Natural killer cell treated with Interleukin-12 subunit alpha and Interleukin-12 subunit beta and Interleukin-15 and Interleukin-18, amount 100 ng/mL, for 72 hours (primary cell): Measurements from ENCODE around the gene GPR35. TPM values are rescaled to one million over a fixed set of nuclear protein-coding genes. Genes with fewer than 3 reads are reported as not detected.

Experiments
- ATAC-seq, 2 donors: fragments of 150-1000 bp; cut with Tn5 transposase in 1 of 2; sonication (Bioruptor Pico), chemical (Tn5 transposase) in 1 of 2; 2 replicates each; pipeline ENCODE4 v1.10.0; 2021
- DNase-seq: peaks from one replicate; pipeline ENCODE4 v3.0.0; 2022; ENCODE audit warnings: low spot score
- H3K27ac Mint-ChIP-seq, 2 donors: 1 replicate in 1 of 2; 2 replicates in 1 of 2; pipeline ENCODE4 v1.8.0; 2022; ENCODE audit warnings: mixed read lengths in 2 of 2, mild to moderate bottlenecking in 1 of 2, moderate library complexity in 1 of 2
- H3K27me3 Mint-ChIP-seq, 2 donors: 1 replicate in 1 of 2; 2 replicates in 1 of 2; pipeline ENCODE4 v1.8.0; 2022; ENCODE audit warnings: mixed read lengths in 2 of 2
- H3K36me3 Mint-ChIP-seq: one replicate; pipeline ENCODE4 v1.8.0; 2022; ENCODE audit warnings: mixed read lengths
- H3K4me1 Mint-ChIP-seq, 2 donors: 1 replicate in 1 of 2; 2 replicates in 1 of 2; pipeline ENCODE4 v1.8.0; 2022; ENCODE audit warnings: low read depth in 2 of 2, mixed read lengths in 2 of 2, mild to moderate bottlenecking in 1 of 2
- H3K4me3 Mint-ChIP-seq: one replicate; pipeline ENCODE4 v1.8.0; 2022; ENCODE audit warnings: mixed read lengths
- H3K9me3 Mint-ChIP-seq: 2 replicates; pipeline ENCODE4 v1.8.0; 2022; ENCODE audit warnings: mixed read lengths
- total RNA-seq, 2 donors: library from RNA; stranded (reverse); gene quantifications; one replicate each; pipeline ENCODE4 v1.2.3, GENCODE V29; 2022

Gene GPR35, protein sequence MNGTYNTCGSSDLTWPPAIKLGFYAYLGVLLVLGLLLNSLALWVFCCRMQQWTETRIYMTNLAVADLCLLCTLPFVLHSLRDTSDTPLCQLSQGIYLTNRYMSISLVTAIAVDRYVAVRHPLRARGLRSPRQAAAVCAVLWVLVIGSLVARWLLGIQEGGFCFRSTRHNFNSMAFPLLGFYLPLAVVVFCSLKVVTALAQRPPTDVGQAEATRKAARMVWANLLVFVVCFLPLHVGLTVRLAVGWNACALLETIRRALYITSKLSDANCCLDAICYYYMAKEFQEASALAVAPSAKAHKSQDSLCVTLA
- 1 to 10 TPM; 5.9 to 7.6 TPM for total RNA-seq

DNA sequence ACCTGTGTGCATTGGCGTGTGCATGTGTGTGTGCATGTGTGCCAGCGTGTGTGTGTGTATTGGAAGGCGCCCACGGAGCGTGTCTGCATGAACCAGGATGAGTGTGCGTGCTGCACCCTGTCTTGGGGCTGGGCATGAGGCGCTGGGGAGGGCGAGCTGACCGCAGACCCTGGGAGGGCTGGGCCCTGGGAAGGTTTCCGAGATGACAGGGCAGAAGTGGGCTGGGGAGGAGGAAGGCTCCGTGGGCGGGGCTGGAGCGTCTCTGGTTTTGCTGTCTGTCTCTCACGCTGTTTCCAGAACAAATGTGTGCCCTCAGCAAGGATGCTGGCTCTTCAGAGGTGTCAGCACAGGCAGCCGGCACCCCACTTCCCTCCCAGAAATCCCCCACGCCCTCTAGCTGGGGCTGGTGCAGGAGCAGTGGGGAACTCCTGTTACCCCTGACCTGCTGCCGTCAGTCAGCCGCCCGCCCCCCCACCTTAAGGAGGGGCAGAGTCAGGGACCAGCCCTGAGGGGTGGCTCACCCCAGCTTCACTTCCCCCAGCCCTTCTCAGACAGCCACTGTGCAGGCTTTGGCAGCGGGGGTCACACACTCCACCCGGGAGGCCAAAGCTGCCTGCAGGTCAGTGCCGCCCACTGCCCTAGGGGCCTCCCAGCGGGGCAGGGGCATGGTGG is at the start of gene GPR35:
GPR35 (plus strand) TSS at position 531 of the 672 bp plus-strand sequence. CDS start 4,473 bp downstream, outside the sequence.
- ATAC-seq (peak; percentile 69 to 79), DNase-seq (peak; percentile 83)
- Mint-ChIP-seq H3K36me3 (no peaks in the 10 kb centered on the region), H3K4me3 (peak within 1 kb of the TSS; percentile 62), H3K27me3 (no peaks in the 10 kb centered on the region), H3K4me1 (peaks cover 38 to 41% of the 10 kb centered on the region in 2 donors), H3K27ac (peak within 1 kb of the TSS; percentile 72 to 83), H3K9me3 (no peaks in the 10 kb centered on the region)

DNA sequence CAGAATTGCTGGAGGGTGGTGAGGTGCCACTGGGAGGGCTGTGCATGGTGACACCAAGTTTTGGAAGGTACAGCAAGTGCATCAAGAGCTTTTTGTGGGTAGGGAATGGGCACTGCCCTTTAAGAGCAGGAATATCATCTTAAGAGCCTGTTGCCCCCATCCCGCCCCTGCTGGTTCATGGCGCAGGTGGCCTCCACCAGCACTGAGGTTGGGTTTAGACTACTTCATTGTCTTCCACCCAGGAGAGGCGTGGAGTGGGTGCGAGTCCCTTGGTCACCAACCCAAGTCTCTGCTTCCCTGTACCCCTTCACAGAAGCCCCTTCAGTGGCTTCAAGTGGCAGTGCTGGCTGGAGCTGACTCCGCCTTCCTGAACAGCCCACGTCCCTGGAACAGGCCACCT is 49.2 kb upstream of the GPR35 start:
- DNase-seq, result no peak
- H3K27ac Mint-ChIP-seq, result no peak overlapping the region
- H3K36me3 Mint-ChIP-seq, result no peaks in the 10 kb centered on the region
- H3K9me3 Mint-ChIP-seq, result no peaks in the 10 kb centered on the region
- no peaks in the 10 kb centered on the region for H3K27me3 Mint-ChIP-seq
- ATAC-seq, result no peak
- H3K4me1 Mint-ChIP-seq, result peaks cover 30 to 34% of the 10 kb centered on the region in 2 donors
- no peak overlapping the region for H3K4me3 Mint-ChIP-seq

DNA sequence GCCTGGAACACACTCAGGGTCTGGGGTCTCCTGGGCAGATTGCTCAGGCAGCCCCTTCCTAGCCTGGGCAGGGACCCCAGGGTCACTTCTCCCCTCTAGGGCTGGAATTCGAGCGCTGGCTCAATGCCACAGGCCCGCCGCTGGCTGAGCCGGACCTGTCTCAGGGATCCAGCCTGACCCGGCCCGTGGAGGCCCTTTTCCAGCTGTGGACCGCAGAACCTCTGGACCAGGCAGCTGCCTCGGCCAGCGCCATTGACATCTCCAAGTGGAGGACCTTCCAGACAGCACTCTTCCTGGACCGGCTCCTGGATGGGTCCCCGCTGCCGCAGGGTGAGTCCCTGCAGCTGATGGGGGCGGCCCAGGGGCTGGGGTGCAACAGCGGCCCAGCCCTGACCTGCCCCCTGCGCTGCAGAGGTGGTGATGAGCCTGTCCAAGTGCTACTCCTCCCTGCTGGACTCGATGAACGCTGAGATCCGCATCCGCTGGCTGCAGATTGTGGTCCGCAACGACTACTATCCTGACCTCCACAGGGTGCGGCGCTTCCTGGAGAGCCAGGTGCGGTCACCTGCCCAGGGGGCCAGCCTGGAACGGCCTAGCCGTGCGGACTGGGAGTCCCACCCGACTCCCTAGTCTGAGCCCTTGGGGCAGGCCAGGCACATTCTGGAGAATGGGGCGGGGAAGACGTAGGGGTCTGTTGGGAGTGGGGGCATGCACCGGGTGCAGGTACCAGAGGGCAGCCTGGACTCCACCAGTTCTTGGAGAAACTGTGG is 48.7 kb upstream of the GPR35 start:
- Mint-ChIP-seq H3K27me3 (no peaks in the 10 kb centered on the region), H3K4me3 (no peak overlapping the region), H3K27ac (no peak overlapping the region), H3K36me3 (no peaks in the 10 kb centered on the region), H3K4me1 (peaks cover 25 to 30% of the 10 kb centered on the region in 2 donors), H3K9me3 (no peaks in the 10 kb centered on the region)
- ATAC-seq (no peak), DNase-seq (no peak)

DNA sequence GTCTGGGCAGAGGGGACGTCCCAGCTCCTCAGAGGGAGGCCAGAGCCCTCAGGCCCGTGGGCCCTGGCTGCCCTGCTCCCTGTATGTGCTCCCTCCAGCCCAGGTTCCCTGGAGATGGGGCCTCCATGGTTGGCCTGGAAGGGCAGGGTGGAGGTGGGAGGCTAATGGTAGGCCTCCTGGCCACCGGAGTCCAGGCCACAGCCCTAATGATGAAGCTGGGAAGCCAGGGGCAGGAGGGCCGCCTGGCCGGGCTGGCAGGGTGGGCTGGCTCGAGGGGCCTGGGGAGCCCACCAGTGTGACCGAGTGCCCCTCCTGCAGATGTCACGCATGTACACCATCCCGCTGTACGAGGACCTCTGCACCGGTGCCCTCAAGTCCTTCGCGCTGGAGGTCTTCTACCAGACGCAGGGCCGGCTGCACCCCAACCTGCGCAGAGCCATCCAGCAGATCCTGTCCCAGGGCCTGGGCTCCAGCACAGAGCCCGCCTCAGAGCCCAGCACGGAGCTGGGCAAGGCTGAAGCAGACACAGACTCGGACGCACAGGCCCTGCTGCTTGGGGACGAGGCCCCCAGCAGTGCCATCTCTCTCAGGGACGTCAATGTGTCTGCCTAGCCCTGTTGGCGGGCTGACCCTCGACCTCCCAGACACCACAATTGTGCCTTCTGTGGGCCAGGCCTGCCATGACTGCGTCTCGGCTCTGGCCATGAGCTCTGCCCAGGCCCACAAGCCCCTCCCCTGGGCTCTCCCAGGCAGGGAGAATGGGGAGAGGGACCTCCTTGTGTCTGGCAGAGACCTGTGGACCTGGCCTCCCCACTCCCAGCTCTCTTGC is 47.8 kb upstream of the GPR35 start:
- H3K27ac Mint-ChIP-seq, result no peak overlapping the region
- H3K9me3 Mint-ChIP-seq, result no peaks in the 10 kb centered on the region
- DNase-seq (no peak), ATAC-seq (no peak)
- H3K36me3 Mint-ChIP-seq, result no peaks in the 10 kb centered on the region
- H3K4me3 Mint-ChIP-seq, result no peak overlapping the region
- H3K4me1 Mint-ChIP-seq, result peaks cover 28 to 29% of the 10 kb centered on the region in 2 donors
- no peaks in the 10 kb centered on the region for H3K27me3 Mint-ChIP-seq

DNA sequence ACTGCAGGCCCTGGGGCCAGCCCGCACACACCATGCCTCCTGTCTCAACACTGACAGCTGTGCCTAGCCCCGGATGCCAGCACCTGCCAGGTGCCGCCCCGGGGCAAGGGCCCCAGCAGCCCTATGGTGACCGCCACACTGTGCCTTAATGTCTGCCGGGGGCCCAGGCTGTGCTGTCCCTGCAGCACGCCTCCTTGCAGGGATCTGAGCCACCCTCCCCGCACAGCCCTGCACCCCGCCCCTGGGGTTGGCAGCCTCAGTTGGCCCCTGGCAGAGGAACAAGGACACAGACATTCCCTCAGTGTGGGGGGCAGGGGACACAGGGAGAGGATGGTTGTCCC is 47.2 kb upstream of the GPR35 start:
- Mint-ChIP-seq H3K27ac (no peak overlapping the region), H3K27me3 (no peaks in the 10 kb centered on the region), H3K4me1 (peaks cover 31 to 33% of the 10 kb centered on the region in 2 donors), H3K4me3 (no peak overlapping the region), H3K9me3 (no peaks in the 10 kb centered on the region), H3K36me3 (no peaks in the 10 kb centered on the region)
- no peak for DNase-seq
- ATAC-seq, result no peak

DNA sequence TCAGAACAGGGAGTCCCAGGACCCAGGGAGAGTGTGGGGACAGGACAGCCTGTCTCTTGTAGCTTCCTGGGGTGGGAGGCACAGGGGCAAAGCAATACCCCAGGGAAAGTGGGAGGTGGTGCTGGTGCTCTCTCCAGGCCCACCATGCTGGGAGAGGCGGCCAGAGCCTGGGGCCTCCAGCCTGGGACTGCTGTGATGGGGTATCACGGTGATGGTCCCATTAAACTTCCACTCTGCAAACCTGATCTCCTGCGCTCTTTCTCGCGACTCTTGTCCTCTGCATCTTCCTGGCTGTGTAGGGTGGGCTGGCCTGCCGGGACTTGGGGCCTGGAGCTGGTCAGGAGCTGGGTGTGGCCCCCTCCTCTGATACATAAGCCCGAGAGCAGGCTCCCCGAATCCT is 46.8 kb upstream of the GPR35 start:
- no peak overlapping the region for H3K4me3 Mint-ChIP-seq
- H3K9me3 Mint-ChIP-seq, result no peaks in the 10 kb centered on the region
- H3K4me1 Mint-ChIP-seq, result peaks cover 31 to 35% of the 10 kb centered on the region in 2 donors
- H3K27ac Mint-ChIP-seq, result peak overlapping the region; percentile 23 to 75
- H3K27me3 Mint-ChIP-seq, result no peaks in the 10 kb centered on the region
- H3K36me3 Mint-ChIP-seq, result no peaks in the 10 kb centered on the region
- no peak for ATAC-seq
- no peak for DNase-seq

DNA sequence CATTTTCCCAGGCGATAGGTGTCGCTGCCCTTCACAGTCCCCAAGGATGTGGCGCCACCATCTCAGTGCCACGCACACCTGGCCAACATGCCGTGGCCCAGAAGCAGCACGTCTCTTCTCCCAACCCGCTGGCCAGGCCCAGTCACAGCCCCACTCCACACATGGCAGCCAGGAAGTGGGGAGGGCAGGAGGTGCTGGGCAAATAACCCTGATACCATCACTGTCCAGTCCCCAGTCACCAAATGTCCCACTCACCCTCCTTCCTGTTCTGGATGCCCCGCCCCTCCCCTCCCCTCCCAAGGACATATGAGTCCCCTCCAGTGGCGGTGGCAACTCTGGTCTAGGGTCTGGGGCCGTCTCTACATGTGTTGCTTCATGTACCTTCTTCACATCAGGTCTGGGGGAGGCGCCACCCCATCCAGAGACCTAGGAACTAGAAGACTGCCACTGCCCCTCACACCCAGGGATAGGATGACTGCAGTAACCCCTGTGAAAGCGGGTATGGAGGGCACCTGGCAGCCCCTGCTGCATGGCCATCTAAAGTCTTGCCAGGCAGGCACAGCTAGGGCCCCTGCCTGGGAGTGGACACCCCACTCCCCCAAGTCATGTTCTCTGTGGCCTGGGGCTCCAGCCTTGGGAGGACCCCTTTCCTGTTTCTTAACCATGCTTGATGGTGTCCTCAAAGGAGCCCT is 46.1 kb upstream of the GPR35 start:
- ATAC-seq (peak; percentile 12 to 25), DNase-seq (no peak)
- H3K4me3 Mint-ChIP-seq, result peak overlapping the region; percentile 31
- no peaks in the 10 kb centered on the region for H3K36me3 Mint-ChIP-seq
- H3K9me3 Mint-ChIP-seq, result no peaks in the 10 kb centered on the region
- H3K27me3 Mint-ChIP-seq, result no peaks in the 10 kb centered on the region
- H3K27ac Mint-ChIP-seq, result peak overlapping the region; percentile 56 to 75
- peaks cover 32 to 35% of the 10 kb centered on the region in 2 donors for H3K4me1 Mint-ChIP-seq

DNA sequence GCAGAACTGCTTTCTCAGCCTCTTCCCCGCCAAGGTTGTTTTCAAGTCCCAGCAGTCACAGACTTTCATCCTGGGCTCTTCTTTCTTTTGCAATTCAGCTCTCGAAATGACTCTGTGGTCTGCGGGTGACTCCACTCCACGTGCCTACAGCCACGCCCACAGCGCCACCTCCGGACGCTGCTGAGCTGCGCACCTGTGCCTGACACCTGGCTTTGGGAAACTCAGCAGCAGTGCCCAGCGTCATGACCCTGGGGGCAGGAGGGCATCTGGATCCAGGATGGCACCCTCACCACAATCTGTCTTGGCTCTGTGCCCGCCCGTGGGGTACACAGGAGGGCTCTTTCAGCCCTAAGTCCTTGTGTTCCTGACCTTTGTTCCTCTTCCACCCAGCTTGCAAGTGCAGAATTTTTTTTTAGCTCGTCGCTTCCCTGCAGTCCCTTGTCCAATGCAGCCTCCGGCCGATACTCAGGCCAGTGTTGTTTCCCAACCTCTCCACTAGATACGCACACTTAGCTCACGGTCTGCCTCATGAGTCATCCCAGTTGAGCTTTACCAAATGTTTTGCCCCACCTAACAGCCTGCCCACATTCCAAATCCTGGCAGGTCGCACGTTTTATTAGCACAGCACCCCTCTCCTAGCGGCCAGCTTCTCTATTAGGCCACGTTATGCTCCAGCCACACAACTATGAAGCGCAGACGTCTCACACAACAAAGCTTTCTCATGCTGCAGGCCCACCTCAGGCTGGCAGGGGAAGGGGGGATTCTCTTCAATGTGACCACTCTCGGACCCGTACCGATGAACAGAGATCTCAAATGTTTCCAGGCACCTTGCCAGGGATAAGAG is 45.3 kb upstream of the GPR35 start:
- Mint-ChIP-seq H3K4me3 (peak overlapping the region; percentile 31), H3K27me3 (no peaks in the 10 kb centered on the region), H3K4me1 (peaks cover 39 to 43% of the 10 kb centered on the region in 2 donors), H3K9me3 (no peaks in the 10 kb centered on the region), H3K27ac (peak overlapping the region; percentile 56 to 75), H3K36me3 (no peaks in the 10 kb centered on the region)
- no peak for DNase-seq
- ATAC-seq, result peak; percentile 61 to 63

DNA sequence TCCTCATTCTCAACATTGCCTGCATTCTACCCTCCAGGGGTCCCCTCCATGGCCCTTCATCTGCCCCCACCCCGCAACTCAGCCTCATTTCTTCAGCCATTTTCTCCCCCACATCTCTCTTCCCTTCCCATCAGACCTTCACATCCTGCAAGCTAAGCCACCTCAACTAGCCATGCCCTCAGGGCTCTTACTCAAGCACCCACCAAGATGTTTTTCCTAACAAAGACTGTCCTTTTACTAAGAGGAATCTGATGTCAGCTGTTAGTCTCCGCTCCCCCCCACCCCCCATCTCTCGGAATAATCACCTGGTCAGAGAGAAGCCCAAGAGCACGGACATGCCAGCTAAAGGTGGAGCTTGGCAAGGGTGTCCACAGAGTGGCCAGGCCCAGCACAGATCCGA is 43.5 kb upstream of the GPR35 start:
- DNase-seq, result no peak
- ATAC-seq, result no peak

DNA sequence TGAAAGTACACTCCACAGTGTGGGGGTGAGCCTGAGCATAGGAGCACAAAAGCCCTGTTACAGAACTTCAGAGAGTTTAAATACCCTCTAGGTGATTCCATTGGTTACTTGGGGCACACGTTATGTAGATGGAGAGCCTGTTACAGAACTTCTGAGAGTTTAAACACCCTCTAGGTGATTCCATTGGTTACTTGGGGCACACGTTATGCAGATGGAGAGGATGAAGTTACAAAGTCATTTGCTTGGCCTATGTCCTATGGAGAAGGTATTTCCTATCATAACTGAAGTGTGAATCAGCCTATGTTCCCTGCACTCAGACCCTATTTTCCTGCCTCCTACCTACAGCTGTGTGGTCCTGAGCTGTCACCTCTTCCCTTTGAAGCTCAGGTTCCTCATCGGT is 42.5 kb upstream of the GPR35 start:
- ATAC-seq (no peak), DNase-seq (no peak)
- Mint-ChIP-seq H3K36me3 (no peaks in the 10 kb centered on the region), H3K4me3 (no peak overlapping the region), H3K27me3 (no peaks in the 10 kb centered on the region), H3K4me1 (peaks cover 53 to 55% of the 10 kb centered on the region in 2 donors), H3K9me3 (no peaks in the 10 kb centered on the region), H3K27ac (peak overlapping the region in 1 of 2 donors; percentile 27)

More for the DNA sequence above, 43.5 kb upstream of the GPR35 start:
- H3K4me1 Mint-ChIP-seq, result peaks cover 45 to 50% of the 10 kb centered on the region in 2 donors
- no peak overlapping the region for H3K27ac Mint-ChIP-seq
- H3K4me3 Mint-ChIP-seq, result no peak overlapping the region
- no peaks in the 10 kb centered on the region for H3K9me3 Mint-ChIP-seq
- no peaks in the 10 kb centered on the region for H3K27me3 Mint-ChIP-seq
- no peaks in the 10 kb centered on the region for H3K36me3 Mint-ChIP-seq

DNA sequence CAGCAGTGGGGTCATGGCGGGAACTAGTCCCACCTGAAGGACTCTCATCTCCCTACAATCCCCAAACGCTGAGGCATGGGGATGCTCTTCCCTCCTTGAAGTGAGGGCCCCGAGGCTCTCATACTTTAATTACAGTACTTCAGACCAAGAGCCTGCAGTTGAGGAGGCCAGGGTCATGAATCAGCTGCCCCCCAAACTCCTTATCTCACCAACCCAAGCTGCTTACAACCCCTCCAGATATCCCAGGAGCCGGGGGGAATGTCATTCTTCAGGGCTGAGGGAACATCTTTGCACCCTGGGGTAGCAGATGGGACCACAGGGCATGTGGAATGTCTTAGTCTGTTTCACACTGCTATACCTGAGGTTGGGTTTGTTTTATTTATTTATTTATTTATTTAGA is 41.5 kb upstream of the GPR35 start:
- Mint-ChIP-seq H3K9me3 (no peaks in the 10 kb centered on the region), H3K27ac (no peak overlapping the region), H3K27me3 (no peaks in the 10 kb centered on the region), H3K4me3 (no peak overlapping the region), H3K4me1 (peaks cover 59 to 62% of the 10 kb centered on the region in 2 donors), H3K36me3 (no peaks in the 10 kb centered on the region)
- ATAC-seq, result no peak
- DNase-seq, result no peak

DNA sequence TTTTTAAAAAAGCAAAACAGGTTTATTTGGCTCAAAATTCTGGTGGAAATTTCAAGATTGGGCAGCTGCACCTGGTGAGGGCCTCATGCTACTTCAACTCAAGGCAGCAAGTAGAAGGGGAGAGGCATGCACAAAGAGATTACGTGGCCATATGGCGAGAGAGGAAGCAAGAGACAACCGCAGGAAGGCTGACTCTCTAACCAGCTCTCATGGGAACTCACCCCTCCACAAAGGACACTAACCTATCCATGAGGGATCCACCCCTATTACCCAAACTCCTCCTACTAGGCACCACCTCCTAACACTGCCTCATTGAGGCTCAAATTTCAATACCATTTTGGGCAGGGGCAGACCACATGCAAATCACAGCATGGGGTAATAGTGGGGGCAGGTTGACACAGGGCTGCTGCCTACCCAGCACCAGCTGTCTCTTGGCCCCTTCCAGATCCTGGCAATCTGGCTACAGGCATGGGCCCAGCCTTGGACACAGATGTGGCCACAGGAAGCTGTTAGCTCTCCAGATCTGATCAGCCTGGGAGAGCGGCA is 40.7 kb upstream of the GPR35 start:
- H3K4me3 Mint-ChIP-seq, result peak overlapping the region; percentile 76
- H3K4me1 Mint-ChIP-seq, result peaks cover 56 to 61% of the 10 kb centered on the region in 2 donors
- peak in 1 of 2 donors; percentile 2 for ATAC-seq
- no peaks in the 10 kb centered on the region for H3K9me3 Mint-ChIP-seq
- peak; percentile 59 for DNase-seq
- H3K27ac Mint-ChIP-seq, result peak overlapping the region in 1 of 2 donors; percentile 55
- H3K36me3 Mint-ChIP-seq, result no peaks in the 10 kb centered on the region
- no peaks in the 10 kb centered on the region for H3K27me3 Mint-ChIP-seq
